Daoy (cell line): ENCODE measurements around the gene TP53I3. TPM values are rescaled to one million over a fixed set of nuclear protein-coding genes. Genes with fewer than 3 reads are reported as not detected.
A peak's percentile ranks its signal among the peaks of the same experiment; 100 is the strongest.
"Not testable (repeated sequence)": the region's sequence is repeated elsewhere in the genome, so short reads cannot be mapped to it uniquely, and the experiment has no call there.

Experiments
- DNase-seq: peaks from one replicate; pipeline ENCODE4 v3.0.0-alpha.2; 2015; ENCODE audit warnings: low read depth
- total RNA-seq: library from RNA; depleted of rRNA; stranded (reverse); fragments of >200 nt; shearing (Covaris generic); gene quantifications from 2 replicates; pipeline ENCODE4 v1.2.3, GENCODE V29; 2014; rRNA removed

The TP53I3 gene
- total RNA-seq, 1 experiment from 2014 or later, result 21.4 TPM

- DNase-seq, result no peak
These were observed 30.1 kb downstream of the TP53I3 start for GRCh38 chr2:24054366-24055010.

- no peak for DNase-seq
These were observed 31.7 kb downstream of the TP53I3 start for GRCh38 chr2:24052951-24053350.

DNA sequence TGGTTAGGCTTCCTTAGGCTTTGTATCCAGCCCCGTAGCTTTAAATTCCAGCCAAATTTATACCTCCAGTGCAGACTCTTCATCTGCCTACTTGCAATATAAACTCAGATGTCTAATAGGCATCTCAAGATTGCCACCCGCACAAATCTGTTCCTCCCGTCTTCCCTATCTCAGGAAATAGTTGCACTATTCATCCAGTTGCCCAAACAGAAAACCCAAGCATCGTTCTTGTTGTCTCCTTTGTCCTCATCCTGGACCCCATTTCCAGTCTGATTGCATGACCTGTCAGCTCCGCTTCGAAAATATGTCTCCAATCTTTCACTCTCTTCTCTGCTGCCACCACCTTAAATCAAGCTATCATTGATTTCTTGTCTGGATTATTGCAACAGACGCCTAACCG is 32.8 kb downstream of the TP53I3 start:
- no peak for DNase-seq

- peak; percentile 32 for DNase-seq
These were observed 34.3 kb downstream of the TP53I3 start for GRCh38 chr2:24050041-24050979.

- DNase-seq, result peak; percentile 82
These were observed 35.1 kb downstream of the TP53I3 start, which contains the start of gene FKBP1B for GRCh38 chr2:24049485-24050021. Gene FKBP1B, plus strand, starts transcription at chr2:24049741. Its CDS starts 109 bp downstream, at chr2:24049850.

DNA sequence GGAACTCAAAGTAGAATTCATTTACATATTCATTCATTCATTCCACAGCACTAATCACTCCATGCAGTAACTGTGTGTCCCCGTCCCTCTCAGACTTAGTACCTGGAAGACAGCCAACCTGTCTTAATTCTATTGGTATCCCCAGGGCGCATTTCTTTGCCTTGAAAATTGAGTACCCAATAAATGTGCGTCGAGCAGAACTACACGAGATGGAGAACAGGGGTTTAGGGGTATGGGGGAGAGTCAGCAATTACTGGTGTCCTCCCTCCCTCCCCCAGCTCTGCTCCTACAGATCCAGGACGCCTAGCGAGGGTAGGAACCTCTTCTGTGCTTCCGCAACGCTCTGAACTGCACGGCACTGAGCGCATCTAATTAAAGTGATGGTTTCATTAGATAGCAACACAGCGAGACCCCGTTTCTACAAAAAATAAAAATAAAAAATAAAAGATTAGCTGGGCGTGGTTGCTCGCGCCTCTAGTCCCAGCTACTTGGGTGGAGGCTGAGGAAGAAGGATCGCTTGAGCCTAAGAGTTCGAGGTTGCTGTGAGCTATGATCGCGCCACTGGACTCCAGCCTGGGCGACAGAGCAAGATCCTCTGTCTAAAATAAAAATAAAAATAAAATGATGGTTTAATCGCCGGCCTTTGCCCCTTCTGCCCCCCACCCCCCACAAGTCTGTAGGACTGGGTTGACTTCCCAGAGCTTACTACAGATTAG is 35.7 kb downstream of the TP53I3 start:
- DNase-seq, result peak; percentile 35

- DNase-seq, result no peak
These were observed 37.0 kb downstream of the TP53I3 start for GRCh38 chr2:24047703-24048033.

- peak; percentile 99 for DNase-seq
These were observed 37.5 kb downstream of the TP53I3 start, which contains the start of gene WDCP for GRCh38 chr2:24046930-24047702. Gene WDCP, minus strand, starts transcription at chr2:24047391. Its CDS starts 7,897 bp downstream, at chr2:24039494.

DNA sequence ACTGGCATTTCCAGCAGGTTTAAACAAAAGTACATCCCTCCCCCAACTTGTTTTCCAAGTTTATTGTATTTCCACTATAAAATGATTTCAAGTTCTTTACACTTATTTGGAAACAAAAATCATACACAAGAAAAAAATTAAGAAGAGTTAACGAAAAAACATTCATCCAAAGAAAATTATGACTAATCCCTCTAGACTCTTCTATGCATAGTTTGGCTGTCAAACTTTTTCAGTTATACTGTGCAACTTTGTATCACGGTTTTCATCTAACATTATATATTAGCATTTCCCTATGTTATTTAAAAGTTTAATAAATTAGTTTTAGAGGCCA is 38.1 kb downstream of the TP53I3 start:
- no peak for DNase-seq

GRCh38 chr2:24045511-24046508 is 38.8 kb downstream of the TP53I3 start:
- DNase-seq, result no peak

DNA sequence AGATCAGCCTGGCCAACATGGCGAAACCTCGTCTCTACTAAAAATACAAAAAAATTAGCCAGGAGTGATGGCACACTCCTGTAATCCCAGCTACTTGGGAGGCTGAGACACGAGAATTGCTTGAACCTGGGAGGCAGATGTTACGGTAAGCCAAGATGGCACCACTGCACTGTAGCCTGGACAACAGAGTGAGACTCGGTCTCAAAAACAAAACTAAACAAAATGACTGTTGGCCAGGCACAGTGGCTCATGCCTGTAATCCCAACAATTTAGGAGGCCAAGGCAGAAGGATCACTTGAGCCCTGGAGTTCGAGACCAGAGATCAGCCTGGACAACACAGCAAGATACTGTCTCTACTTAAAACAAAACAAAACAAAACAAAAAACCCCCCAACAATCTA is 41.5 kb downstream of the TP53I3 start:
- not testable (repeated sequence) for DNase-seq

GRCh38 chr2:24040511-24040910 is 44.1 kb downstream of the TP53I3 start:
- DNase-seq, result no peak

DNA sequence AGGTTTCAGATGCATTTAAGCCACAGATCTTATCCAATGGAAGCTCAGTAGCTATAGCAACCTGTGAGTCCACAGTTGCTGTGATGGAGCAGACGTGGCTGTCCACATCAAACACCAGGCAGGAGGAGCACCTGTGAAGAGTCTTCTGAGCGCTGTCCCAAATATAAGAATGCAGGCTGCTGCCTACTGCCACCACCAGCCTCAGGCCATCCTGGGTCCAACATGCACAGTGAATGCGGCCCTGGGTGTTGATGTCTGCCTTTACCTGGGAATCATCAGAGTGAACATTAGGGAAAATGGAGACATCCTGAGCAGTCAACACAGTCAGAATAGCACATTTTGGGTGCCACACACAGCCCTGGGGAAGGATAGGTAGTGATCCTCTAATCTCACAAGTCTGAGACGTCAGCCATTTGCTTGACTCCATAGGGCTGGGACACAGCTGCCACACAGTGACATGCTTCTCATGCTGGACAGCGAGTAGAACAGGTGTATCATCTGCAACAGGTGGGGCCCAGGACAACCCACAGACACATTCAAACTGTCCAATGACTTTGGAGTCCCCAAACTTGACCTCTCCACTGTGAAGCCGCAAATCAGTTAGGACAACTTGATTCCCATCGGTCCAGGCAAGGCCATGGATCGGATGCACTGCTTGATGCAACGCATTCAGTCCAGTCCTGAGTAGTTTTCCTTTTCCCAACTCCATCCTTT is 45.7 kb downstream of the TP53I3 start:
- DNase-seq, result no peak

Other genes with a start within 250 kb of the TP53I3 start
- gene ATAD2B, start 157.7 kb downstream of the TP53I3 start, total RNA-seq, result 7.9 and 9.7 TPM in 2 replicates
- 13.5 and 16.2 TPM in 2 replicates for gene UBXN2A, start 144.4 kb downstream of the TP53I3 start, total RNA-seq
- gene MFSD2B, start 74.7 kb downstream of the TP53I3 start, total RNA-seq, result 0.06 TPM in 1 of 2 replicates, not detected in the other
- 14.6 and 18.0 TPM in 2 replicates for gene WDCP, start 37.4 kb downstream of the TP53I3 start, total RNA-seq
- 0.98 and 8.5 TPM in 2 replicates for gene FKBP1B, start 35.1 kb downstream of the TP53I3 start, total RNA-seq
- gene SF3B6, start 8.5 kb downstream of the TP53I3 start, total RNA-seq, result 314 and 397 TPM in 2 replicates
- gene PFN4, start 38.5 kb upstream of the TP53I3 start, total RNA-seq, result 0.74 and 4.7 TPM in 2 replicates
- gene FAM228B, start 38.6 kb upstream of the TP53I3 start, total RNA-seq, result 3.7 and 7.0 TPM in 2 replicates
- not detected in 2 replicates for gene FAM228A, start 90.2 kb upstream of the TP53I3 start, total RNA-seq